ENCODE data around the gene IRS1.

The IRS1 gene

GRCh38 chr2:226754821-226755604 lies 44.6 kb downstream of the IRS1 start:
- FAIRE-seq, result no peak

DNA sequence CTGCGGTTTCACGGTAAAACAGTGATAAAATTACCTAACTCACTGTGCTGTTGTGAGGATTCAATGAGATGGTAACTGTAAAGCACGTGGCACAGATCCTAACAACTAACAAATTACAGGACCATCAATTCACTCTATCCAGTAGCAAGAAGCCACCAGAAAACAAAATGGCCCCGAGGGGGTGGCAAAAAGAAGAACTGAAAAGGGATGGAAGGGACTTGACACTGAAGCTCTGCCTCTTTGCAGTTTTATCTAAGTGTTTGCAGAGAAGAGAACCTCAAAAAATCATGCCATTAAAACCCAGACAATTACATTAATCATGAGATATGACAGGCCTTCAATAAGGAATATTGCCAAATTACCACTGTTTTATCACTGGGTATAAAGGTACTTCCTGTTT lies 46.7 kb downstream of the IRS1 start:
- no peak for FAIRE-seq

DNA sequence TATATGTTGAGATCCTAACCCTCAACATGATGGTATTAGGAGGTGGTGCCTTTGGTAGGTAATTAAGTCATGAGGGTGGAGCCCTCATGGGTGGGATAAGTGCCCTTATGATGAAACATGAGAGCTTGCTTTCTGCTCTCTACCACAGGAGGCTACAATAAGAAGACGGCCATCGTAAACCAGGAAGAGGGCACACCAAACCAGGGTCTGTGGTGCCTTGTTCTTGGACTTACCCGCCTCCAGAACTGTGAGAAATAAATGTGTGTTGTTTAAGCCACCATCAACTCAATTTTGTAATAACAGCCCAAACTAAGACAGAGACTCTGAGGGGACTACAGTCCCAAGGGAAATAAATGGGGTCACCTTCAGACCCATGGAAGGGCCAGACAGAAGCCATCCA lies 52.3 kb downstream of the IRS1 start:
- FAIRE-seq, result no peak

GRCh38 chr2:226746196-226746800 lies 53.3 kb downstream of the IRS1 start:
- FAIRE-seq, result no peak

DNA sequence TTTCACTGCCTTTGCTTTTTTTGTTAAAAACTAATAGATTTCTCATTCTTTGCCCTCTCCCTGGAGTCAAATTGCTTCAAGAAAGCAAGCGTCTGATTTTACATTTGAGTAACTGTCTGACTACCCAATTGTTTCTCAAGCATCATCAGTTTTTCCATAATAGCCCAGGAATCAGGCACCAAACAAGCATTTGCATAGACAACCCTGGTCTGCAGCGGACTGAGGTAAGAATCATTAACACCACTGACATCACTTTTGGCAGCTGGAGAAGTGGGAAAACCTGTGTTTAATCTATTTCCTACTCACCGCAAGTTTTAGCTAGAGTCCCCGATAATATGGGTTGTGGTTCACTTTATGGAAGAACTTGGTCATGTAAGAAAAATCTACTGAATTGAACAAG lies 55.7 kb downstream of the IRS1 start:
- FAIRE-seq, result no peak

DNA sequence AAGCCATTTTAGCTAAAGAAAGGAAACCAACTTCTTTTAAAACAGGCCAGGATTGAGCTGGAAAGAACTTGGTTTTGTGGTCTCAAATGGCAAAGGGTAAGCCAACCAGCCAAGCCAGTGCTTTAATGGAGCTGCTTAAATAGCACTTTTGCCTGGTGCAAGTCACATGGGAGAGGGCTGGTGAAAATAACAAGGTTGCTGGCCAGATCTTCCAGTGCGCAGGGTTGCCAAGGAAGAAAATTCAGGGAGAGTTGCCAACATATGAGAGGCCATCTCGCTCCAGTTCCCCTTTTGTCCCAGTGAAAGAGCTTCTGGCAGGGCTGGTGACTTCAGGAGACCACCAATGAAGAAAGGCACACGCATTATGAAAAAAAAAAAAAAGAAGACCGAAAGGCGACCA lies 57.3 kb downstream of the IRS1 start:
- no peak for FAIRE-seq

GRCh38 chr2:226740039-226740648 lies 59.5 kb downstream of the IRS1 start:
- FAIRE-seq, result peak; percentile 74

- no peak for FAIRE-seq
Observed at GRCh38 chr2:226739545-226740030, 60.0 kb downstream of the IRS1 start.

GRCh38 chr2:226738821-226739544 lies 60.6 kb downstream of the IRS1 start:
- no peak for FAIRE-seq

GRCh38 chr2:226738191-226738820 lies 61.3 kb downstream of the IRS1 start:
- FAIRE-seq, result no peak

DNA sequence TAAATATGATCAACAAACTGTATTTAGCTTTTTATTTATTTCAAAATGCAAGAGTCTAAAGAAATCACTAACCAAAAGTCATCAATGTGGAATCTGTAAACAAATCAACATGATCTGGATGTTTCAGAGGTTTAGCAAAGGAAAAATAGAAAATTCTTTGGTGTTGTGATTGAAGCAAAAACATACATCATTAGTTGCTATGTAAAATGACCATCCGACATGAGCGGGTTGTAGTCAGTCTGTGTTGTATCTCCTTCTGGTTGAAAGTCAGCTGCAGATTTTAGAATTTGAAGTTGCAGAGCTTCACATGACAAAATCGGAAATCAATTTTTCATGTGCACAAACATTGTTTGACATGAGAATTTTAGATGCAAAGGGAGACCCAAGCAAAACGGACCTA lies 63.2 kb downstream of the IRS1 start:
- FAIRE-seq, result no peak

GRCh38 chr2:226733927-226734564 lies 65.6 kb downstream of the IRS1 start:
- FAIRE-seq, result no peak

DNA sequence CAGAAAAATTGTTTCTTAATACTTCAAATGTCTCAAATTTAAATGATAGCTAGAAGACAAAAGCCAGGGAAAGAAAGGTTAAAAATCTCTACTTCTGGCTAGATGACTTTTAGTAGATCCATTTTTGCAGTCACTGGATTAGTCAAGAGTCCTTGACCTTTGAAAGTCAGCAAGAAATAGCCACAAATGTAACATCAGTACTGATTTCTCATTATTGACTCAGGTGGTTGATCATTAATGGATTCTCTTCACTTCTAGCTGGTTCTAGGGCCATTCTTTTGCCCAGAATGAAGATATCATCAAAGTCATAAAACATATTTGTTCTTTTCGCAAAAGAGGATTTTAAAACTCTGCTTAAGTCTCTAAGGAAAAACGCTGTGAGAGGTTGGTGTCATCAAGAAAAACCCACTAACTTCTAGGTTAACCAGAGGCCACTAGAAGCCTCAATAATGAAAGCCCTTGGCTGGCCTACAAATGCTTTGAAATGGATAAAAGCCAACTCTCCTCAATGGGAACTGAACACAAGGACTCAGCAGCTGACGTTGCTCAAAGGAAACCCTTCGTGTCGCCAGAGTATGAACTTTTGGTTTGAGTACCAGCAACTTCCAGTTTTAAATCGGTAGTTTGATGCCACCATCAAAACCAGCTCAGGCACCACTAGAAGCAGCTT lies 66.3 kb downstream of the IRS1 start:
- FAIRE-seq, result no peak

GRCh38 chr2:226732478-226733188 lies 67.0 kb downstream of the IRS1 start:
- FAIRE-seq, result no peak

GRCh38 chr2:226730481-226730880 lies 69.1 kb downstream of the IRS1 start:
- no peak for FAIRE-seq

DNA sequence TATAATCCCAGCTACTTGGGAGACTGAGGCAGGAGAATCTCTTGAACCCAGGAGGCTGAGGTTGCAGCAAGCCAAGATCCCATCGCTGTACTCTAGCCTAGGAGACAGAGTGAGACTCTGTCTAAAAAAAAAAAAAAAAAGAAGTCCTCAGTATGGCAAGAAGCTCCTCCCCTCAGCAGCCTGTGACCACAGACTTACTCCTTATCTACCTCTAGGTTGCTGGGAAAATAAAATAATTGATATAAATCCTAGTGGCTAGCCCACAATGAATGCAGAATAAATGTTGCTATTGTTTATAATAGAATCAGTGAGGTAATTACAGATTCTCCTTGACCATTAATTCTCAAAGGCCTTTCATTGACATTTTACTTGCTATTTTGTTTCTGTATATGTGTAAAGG lies 70.6 kb downstream of the IRS1 start:
- FAIRE-seq, result no peak

DNA sequence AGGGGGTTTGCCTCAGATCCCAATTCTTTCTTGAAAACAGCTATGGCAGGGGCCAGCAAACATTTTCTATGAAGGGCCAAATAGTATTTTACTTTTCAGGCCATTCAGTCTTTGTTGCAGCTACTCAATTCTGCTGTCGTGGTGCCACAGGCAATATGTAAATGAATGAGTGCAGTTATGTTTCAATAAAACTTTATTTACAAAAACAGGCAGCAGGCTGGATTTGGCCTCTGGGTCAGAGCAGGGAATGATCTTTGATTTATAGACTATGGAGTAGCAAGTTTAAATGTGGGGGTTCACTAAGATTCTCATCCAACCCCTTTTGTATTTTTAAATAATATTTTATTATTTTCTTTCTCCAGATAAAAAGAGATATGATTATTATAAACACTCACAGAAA lies 72.4 kb downstream of the IRS1 start:
- FAIRE-seq, result no peak

GRCh38 chr2:226726546-226726945 lies 73.1 kb downstream of the IRS1 start:
- no peak for FAIRE-seq

DNA sequence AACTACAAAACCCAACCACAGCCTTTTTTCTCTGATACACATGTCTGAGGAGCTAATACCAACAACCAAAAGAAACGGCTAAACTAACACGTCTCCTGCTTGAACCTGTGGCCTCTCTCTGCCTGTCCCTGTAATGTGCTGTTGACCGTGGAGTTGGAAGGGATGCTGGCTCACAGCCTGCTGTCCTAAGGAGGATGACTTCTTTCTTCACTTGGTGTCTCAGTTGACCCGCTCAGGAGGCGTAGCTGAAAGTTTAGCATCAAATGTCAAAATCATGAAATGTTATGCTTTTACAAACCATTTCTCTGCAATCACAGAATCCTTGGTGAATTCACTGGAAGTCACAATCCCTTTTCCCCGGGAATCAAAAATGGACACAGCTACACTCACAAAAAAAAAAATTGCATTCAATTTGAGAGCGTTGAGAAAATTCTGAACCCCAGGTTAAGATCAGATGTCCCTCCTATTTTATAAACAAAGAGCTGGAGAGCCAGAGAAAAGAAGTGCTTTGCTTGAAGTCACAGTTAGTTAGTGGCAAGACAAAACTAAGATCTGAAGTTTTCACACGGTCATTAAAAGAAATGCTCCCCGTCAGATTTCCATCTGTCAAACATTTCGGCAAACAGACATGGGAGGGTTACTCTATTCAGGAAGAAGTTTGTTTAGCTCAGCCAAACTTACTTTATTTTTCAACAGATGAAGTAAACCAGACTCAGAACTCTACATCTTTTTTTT lies 74.3 kb downstream of the IRS1 start:
- FAIRE-seq, result no peak

- no peak for FAIRE-seq
Observed at GRCh38 chr2:226721541-226721940, 78.1 kb downstream of the IRS1 start.

Data from colon (tissue), 2 donors.